GM12891 (cell line): ENCODE results near the gene NAXD.
A peak's percentile ranks its signal among the peaks of the same experiment; 100 is the strongest.

Experiments used
- DNase-seq: peaks from one replicate; pipeline ENCODE4 v3.0.0; 2011; ENCODE audit warnings: low spot score; ENCODE audit not compliant: insufficient read length
- FAIRE-seq: peaks from 2 replicates; lab custom pipeline; 2011; peaks lifted over from hg19 to GRCh38; lab: Jason Lieb, UNC
- PAX5 ChIP-seq: IDR thresholded peaks from 2 replicates; pipeline ENCODE4 v1.6.1; 2011; ENCODE audit warnings: low read length, moderate library complexity, mild to moderate bottlenecking; ENCODE audit not compliant: insufficient read depth, severe bottlenecking
- POLR2A ChIP-seq: IDR thresholded peaks from 2 replicates; pipeline ENCODE4 v1.6.1; 2011; ENCODE audit warnings: low read depth, low read length, control low read depth
- POLR2AphosphoS5 ChIP-seq: IDR thresholded peaks from 2 replicates; pipeline ENCODE4 v1.6.1; 2011; ENCODE audit warnings: low read depth, low read length, control low read depth
- POU2F2 ChIP-seq: IDR thresholded peaks from 2 replicates; pipeline ENCODE4 v1.6.1; 2011; ENCODE audit warnings: low read depth, mild to moderate bottlenecking, control low read depth, low read length, moderate library complexity
- SPI1 ChIP-seq: IDR thresholded peaks from 2 replicates; pipeline ENCODE4 v1.6.1; 2011; ENCODE audit warnings: low read depth, low read length, control low read depth
- TAF1 ChIP-seq: IDR thresholded peaks from 2 replicates; pipeline ENCODE4 v1.6.1; 2011; ENCODE audit warnings: low read depth, low read length, control low read depth

The NAXD gene

GRCh38 chr13:110648848-110649421 is 33.6 kb downstream of the NAXD start:
- FAIRE-seq (no peak), DNase-seq (no peak)
- TF ChIP-seq POU2F2 (no peak), POLR2A (no peak), TAF1 (no peak), SPI1 (no peak), PAX5 (no peak), POLR2AphosphoS5 (no peak)

GRCh38 chr13:110649551-110649950 is 34.2 kb downstream of the NAXD start:
- no peak for FAIRE-seq
- TF ChIP-seq POU2F2 (no peak), SPI1 (no peak), PAX5 (no peak), POLR2A (no peak), TAF1 (no peak)
- no peak for DNase-seq

GRCh38 chr13:110650436-110650835 is 35.1 kb downstream of the NAXD start:
- no peak for DNase-seq
- FAIRE-seq, result no peak
- TF ChIP-seq POLR2AphosphoS5, result no peak
- TF ChIP-seq SPI1, result no peak
- no peak for TF ChIP-seq POLR2A
- TF ChIP-seq TAF1, result no peak
- TF ChIP-seq PAX5, result no peak
- no peak for TF ChIP-seq POU2F2

GRCh38 chr13:110651271-110651670 is 35.9 kb downstream of the NAXD start:
- DNase-seq, result no peak
- no peak for FAIRE-seq
- TF ChIP-seq SPI1 (no peak), POLR2AphosphoS5 (no peak), TAF1 (no peak), POLR2A (no peak), POU2F2 (no peak), PAX5 (no peak)

GRCh38 chr13:110651726-110652230 is 36.4 kb downstream of the NAXD start:
- DNase-seq, result no peak
- FAIRE-seq, result no peak
- TF ChIP-seq POLR2AphosphoS5 (no peak), POU2F2 (no peak), TAF1 (no peak), POLR2A (no peak), SPI1 (no peak), PAX5 (no peak)

GRCh38 chr13:110652231-110652730 is 36.9 kb downstream of the NAXD start:
- FAIRE-seq, result no peak
- TF ChIP-seq POU2F2 (no peak), POLR2A (no peak), SPI1 (no peak), POLR2AphosphoS5 (no peak), PAX5 (no peak), TAF1 (no peak)
- DNase-seq, result no peak

GRCh38 chr13:110652764-110653163 is 37.4 kb downstream of the NAXD start:
- peak; percentile 93 for FAIRE-seq
- 0 out of 2 replicates have a peak, but pooled peaks have one; percentile 31 for TF ChIP-seq POU2F2
- no peak for TF ChIP-seq POLR2A
- no peak for TF ChIP-seq PAX5
- DNase-seq, result no peak

GRCh38 chr13:110653271-110653670 is 37.9 kb downstream of the NAXD start:
- no peak for TF ChIP-seq PAX5
- peak; percentile 58 for TF ChIP-seq SPI1
- FAIRE-seq, result no peak
- no peak for DNase-seq

GRCh38 chr13:110653851-110654250 is 38.5 kb downstream of the NAXD start:
- DNase-seq (no peak), FAIRE-seq (no peak)
- TF ChIP-seq PAX5 (no peak), POU2F2 (no peak), POLR2AphosphoS5 (no peak), TAF1 (no peak), SPI1 (no peak), POLR2A (no peak)

- TF ChIP-seq SPI1, result no peak
- no peak for TF ChIP-seq TAF1
- no peak for TF ChIP-seq POLR2A
- TF ChIP-seq POLR2AphosphoS5, result no peak
- no peak for TF ChIP-seq PAX5
- TF ChIP-seq POU2F2, result no peak
- DNase-seq (no peak), FAIRE-seq (peak; percentile 23)
Observed at GRCh38 chr13:110657196-110657595, 41.9 kb downstream of the NAXD start.
